NCI-H748 treated with DMSO at 0.1 percent for 48 hours (cell line): ENCODE measurements around the gene BRAT1.
"Not testable (repeated sequence)": the region's sequence is repeated elsewhere in the genome, so short reads cannot be mapped to it uniquely, and the experiment has no call there.

Experiments
- DNase-seq: peaks from one replicate; lab custom pipeline; 2025; lab: John Stamatoyannopoulos, UW

Gene BRAT1

GRCh38 chr7:2583798-2584580 is 28.7 kb upstream of the BRAT1 start:
- DNase-seq = no peak

- no peak for DNase-seq
Measured at GRCh38 chr7:2582006-2582735, 26.8 kb upstream of the BRAT1 start.

- no peak for DNase-seq
Measured at GRCh38 chr7:2580636-2581035, 25.3 kb upstream of the BRAT1 start.

- DNase-seq = no peak
Measured at GRCh38 chr7:2577914-2578680, 22.8 kb upstream of the BRAT1 start.

GRCh38 chr7:2576742-2577491 is 21.6 kb upstream of the BRAT1 start:
- no peak for DNase-seq

- DNase-seq = no peak
Measured at GRCh38 chr7:2575733-2576340, 20.5 kb upstream of the BRAT1 start.

GRCh38 chr7:2575046-2575732 is 19.9 kb upstream of the BRAT1 start:
- DNase-seq = no peak

- DNase-seq = no peak
Measured at GRCh38 chr7:2573761-2574160, 18.4 kb upstream of the BRAT1 start.

- no peak for DNase-seq
Measured at GRCh38 chr7:2572101-2572842, 16.9 kb upstream of the BRAT1 start.

GRCh38 chr7:2571409-2571808 is 16.1 kb upstream of the BRAT1 start:
- no peak for DNase-seq

- no peak for DNase-seq
Measured at GRCh38 chr7:2570021-2570420, 14.7 kb upstream of the BRAT1 start.

GRCh38 chr7:2569421-2569820 is 14.1 kb upstream of the BRAT1 start:
- no peak for DNase-seq

GRCh38 chr7:2568521-2569223 is 13.3 kb upstream of the BRAT1 start:
- no peak for DNase-seq

- no peak for DNase-seq
Measured at GRCh38 chr7:2567679-2568278, 12.5 kb upstream of the BRAT1 start.

- no peak for DNase-seq
Measured at GRCh38 chr7:2566890-2567678, 11.8 kb upstream of the BRAT1 start.

GRCh38 chr7:2566348-2566889 is 11.1 kb upstream of the BRAT1 start:
- no peak for DNase-seq

GRCh38 chr7:2564970-2565540 is 9.7 kb upstream of the BRAT1 start:
- DNase-seq = no peak

GRCh38 chr7:2563955-2564354 is 8.6 kb upstream of the BRAT1 start:
- DNase-seq = not testable (repeated sequence)
